HG02763 (cell line): ENCODE measurements around the gene NUPR1.
"Not testable (repeated sequence)": the region's sequence is repeated elsewhere in the genome, so short reads cannot be mapped to it uniquely, and the experiment has no call there.

Experiments
- ATAC-seq: cut with Tn5 transposase; IDR thresholded peaks from one replicate; pipeline ENCODE4 v1.9.1; 2021; ENCODE audit warnings: mild to moderate bottlenecking, moderate library complexity; ENCODE audit not compliant: unreplicated experiment

The NUPR1 gene

GRCh38 chr16:28555561-28555960, 16.8 kb upstream of the NUPR1 start:
- ATAC-seq: no peak

GRCh38 chr16:28554634-28555423, 16.1 kb upstream of the NUPR1 start:
- no peak for ATAC-seq

DNA sequence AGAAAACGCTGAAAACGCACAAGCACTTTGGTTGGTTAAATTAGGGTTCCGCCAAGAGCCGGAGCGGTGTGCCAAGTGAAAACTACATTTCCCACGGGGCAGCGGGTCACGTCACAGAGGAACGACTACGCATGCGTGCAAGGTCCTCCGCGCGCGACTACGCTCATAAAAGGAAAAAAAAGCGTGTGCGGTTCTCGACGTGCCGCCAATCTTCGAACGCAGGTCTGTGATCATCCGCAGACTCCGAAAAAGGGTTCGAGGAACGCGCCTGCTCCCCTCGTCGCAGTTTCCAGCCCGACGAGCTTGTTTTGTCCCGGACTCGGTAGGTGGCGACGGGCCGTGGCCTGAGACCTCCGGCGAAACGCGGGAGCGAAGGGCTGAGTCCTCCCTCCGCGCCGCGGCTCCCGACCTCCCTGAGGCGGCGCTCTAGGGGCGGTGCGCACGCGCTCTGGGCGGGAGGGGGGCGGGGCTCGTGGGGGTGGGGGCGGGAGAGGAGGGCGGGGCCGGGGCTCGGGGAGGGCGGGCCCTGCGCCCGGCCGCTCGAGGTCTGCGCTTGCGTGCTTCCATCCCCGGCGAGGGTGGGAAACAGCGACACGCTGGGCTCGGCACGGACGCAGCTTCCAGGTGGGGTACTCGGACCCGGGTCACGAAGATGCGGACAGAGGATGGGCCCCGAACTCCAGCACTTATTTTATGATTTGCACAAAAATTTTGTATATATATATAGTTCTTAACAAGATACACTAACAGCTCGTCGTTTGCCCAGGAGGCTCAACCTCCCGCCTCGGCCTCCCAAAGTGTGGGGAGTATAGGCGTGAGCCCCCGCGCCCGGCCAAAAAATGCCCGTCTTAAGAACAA, 15.2 kb upstream of the NUPR1 start, which contains the start of gene SGF29:
Gene SGF29 (plus strand): TSS at position 145 of the 858 bp plus-strand sequence. CDS start 27,150 bp downstream, outside the sequence.
- ATAC-seq: peak; percentile 78

DNA sequence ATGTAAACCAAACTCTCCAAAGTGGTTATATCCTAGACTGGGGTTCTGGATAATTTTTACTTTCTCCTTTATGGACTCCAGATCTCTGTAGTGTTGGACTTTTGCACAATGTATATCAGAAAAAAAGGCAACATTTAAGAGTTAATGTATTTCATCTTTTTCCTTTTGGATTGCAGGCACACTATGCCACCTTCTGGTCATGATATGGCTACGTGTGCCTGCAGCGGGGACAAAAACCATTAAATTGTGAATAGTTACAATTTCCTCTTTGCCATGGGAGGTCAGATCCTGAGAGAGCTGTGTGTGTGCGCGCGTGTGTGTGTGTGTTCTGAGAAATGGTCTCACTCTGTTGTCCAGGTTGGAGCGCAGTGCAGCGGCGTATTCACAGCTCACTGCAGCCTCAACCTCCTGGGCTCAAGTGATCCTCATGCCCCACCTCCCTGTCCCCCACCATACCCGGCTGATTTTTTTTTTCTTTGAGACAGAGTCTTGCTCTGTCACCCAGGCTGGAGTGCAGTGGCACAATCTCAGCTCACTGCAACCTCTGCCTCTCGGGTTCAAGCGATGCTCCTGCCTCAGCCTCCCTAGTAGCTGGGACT, 10.6 kb upstream of the NUPR1 start:
- no peak for ATAC-seq

GRCh38 chr16:28548306-28548802, 9.6 kb upstream of the NUPR1 start:
- no peak for ATAC-seq

DNA sequence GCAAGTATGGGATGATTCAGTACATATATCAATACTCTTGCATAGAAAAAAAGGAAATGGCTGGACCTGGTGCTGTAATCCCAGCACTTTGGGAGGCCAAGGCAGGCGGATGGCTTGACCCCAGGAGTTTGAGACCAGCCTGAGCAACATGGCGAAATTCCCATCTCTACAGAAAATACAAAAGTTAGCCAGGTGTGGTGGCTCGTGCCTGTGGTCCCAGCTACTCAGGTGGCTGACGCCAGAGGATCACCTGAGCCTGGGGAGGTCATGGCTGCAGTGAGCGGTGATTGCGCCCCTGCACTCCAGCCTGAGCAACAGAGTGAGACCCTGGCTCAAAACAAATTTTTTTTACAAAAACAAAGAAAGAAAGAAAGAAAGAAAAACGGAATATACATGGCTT, 7.9 kb upstream of the NUPR1 start:
- no peak for ATAC-seq

GRCh38 chr16:28545964-28546363, 7.2 kb upstream of the NUPR1 start:
- ATAC-seq: not testable (repeated sequence)

- ATAC-seq: no peak
These were observed 6.2 kb upstream of the NUPR1 start for GRCh38 chr16:28544998-28545397.

DNA sequence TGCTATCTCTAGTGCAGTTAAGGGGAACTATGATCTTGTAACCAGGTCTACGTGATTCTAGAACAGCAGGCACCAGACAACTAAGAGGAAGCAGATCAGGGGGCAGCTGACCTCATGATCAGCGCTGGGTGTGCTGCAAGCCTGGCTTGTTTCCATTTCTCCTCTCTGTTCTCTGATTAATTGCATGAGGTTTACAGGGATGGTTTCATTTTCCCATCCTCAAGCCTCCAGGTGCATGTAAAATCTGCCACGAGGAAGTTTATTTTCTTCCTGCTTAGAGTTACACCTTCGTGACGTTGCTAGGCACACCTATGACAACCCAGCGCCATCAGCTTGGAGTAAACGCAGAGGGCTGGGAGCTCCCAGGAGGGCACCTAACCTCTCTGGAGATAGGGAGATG, 4.3 kb upstream of the NUPR1 start:
- no peak for ATAC-seq

DNA sequence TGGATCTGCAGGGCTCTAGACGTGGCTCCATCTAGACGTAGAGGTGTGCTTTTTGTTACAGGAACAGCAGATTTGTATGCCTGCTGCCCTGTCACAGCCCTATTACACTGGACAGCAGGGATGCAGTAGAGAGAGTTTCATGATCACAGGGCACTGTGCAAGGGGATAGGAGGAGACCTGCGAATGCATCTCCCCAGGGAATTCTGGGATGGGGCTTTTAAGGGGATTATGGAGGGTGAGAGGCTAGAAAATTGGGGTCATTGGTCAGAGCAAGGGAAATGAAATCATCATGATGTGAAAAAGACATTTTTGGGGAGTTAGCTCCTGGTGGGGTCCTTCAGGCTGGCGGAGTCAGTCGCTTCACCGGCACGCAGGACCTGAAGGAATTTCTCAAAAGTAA, 3.9 kb upstream of the NUPR1 start:
- no peak for ATAC-seq

DNA sequence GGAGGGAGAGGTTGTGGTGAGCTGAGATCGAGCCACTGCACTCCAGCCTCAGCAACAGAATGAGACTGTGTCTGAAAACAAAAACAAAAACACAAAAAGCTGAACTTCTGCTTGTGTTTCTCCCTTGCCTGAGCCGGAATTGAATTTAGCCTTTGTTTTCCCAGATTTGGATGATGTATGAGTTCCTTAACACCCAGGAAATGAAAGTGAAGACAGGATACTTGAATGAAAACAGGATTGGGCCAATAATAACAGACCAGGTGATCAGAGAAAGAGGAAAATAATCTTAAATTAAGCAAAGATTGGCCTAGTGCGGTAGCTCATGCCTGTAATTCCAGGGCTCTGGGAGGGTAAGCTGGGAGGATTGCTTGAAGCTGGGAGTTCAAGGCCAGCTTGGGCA, 1.6 kb upstream of the NUPR1 start:
- ATAC-seq: no peak

DNA sequence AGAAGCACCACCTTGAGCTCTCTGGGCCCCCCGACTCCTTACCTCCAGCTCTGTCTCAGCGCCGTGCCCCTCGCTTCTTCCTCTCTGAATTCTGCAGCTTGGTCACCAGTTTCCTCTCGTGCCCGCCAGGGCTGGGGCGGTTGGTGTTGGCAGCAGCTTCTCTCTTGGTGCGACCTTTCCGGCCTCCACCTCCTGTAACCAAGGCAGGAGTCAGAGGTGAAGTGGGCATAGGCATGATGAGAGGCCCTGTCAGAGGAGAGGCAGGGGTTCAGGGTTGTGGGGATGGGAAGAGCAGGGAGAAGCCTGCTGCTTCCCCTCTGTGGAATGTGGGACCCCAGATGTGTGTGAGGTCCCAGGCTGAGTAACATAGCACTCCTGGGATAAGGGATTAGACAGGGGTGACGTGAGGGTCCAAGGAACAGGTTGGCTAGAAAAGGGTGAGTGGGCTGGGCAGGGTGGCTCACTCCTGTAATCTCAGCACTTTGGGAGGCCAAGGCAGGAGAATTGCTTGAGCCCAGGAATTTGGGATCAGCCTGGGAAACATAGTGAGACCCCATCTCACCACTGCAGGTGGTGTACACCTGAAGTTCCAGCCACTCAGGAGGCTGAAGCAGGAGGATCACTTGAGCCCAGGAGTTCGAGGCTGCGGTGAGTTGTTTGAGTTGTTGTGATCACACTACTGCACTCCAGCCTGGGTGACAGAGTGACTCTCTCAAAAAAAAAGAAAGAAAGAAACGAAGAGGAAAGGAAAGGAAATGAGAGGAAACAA, 626 bp downstream of the NUPR1 start:
- no peak for ATAC-seq

DNA sequence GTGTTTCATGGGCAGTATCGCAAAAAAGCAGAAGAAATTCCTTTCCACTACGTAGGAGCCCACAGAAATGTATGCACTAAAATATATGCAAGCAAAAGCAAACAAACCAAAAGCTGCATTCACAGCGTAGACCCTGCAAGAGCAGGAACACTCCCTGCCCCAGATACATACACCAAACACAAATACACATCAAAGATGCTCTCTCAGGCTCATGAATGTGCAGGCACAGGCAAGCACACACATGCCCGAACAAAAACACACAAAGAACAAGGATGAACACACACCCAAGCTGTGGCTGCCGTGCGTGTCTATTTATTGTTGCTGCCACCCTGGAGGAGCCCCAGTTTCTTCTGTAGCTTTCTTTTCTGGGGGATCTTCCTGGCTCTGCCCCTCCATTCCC, 1.7 kb downstream of the NUPR1 start:
- no peak for ATAC-seq

- ATAC-seq: no peak
These were observed 4.0 kb downstream of the NUPR1 start for GRCh38 chr16:28534542-28535373.

GRCh38 chr16:28532940-28533647, 5.7 kb downstream of the NUPR1 start:
- ATAC-seq: no peak

GRCh38 chr16:28531777-28532744, 6.7 kb downstream of the NUPR1 start:
- ATAC-seq: no peak

DNA sequence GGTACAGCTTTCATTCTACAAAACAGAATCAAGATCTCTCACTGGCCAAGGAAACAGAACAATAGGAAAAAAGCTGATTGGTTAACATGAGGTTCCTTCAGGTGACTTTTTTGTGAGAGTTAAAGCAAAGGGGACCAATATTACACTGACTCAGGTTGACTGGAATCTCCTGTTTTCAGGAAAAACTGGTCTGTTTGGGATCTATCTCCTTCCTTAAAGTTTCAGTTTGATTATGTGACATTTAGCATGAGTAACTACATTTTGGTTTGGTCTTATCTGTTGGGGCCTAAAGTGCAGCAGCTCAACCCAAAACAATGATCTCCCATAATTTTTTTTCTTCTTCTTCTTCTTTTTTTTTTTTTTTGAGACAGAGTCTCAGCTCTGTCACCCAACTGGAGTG, 9.7 kb downstream of the NUPR1 start:
- no peak for ATAC-seq

GRCh38 chr16:28528463-28528867, 10.3 kb downstream of the NUPR1 start:
- no peak for ATAC-seq
